ENCODE data around the gene MYL5.

MYL5 gene

DNA sequence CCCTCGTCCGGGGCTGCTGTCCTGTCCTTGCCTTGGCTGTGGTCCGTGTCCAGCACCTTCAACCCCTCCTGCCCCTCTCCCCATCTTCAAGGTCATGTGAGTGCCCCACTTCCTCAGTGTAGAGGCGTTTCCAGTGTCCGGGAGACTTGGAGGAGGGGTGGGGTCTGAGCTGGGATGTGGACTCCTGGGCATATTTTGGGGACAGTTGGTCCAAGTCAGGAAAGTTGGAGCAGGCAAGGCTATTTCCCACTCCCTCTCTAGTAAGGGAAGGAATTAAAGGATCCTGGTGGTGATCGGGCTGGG, 34.2 kb downstream of the MYL5 start:
- FAIRE-seq, result no peak

GRCh38 chr4:709348-709747, 35.0 kb downstream of the MYL5 start:
- FAIRE-seq, result no peak

DNA sequence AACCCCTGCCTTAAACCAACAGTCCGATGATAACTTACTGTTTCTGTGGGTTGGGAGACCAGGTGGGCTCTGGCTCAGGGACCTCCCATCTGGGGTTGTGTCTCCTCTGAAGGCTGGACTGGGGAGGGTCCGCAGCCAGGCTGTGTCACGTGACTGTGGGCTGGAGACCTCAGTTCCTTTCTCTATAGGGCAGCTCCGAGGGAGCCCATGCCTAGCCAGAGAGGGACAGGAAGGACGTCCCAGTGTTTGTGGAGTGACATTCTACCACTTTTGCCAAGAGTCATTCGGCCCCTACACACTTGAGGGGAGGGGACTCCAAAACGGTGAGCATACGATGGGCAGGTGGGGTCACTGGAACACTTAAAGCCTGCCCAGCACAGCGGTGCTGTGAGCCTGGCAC, 35.8 kb downstream of the MYL5 start:
- no peak for FAIRE-seq

DNA sequence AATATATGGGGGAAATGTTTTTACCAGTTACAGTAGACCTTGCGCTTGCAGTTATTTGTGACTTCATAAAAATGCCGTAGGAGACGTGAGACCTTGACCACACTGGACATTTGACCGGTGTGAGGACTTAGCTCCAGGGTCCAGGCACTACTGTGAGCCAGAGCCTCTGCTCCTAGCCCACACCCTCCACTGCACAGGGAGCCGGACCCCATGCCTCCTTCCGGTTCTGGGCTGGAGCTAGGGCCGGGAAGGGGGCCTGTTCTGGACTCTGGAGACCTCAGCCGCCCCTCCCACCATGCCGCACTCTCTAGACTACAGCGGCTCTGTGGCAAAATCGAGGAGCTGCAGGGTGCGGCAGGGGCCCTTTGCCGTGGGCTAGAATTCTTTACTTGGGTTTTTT, 36.6 kb downstream of the MYL5 start:
- FAIRE-seq, result no peak

DNA sequence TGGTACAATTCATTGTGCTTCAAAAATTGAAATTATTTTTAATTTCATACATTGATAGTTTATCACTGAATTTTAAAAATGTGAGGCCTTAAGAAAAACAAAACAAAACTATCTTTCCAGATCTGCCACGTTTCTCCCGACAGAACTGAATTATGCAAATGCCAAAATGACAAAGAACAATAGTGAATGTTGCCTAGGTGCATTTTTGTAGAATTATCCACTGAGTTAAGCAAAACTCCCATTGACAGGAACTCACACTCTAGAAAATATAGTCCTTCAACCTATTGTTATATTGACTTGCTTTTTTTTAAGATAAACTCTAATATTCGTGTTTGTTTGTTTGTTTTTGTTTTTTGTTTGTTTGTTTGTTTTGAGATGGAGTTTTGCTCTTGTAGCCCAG, 37.8 kb downstream of the MYL5 start:
- FAIRE-seq, result no peak

GRCh38 chr4:712916-713632, 38.7 kb downstream of the MYL5 start:
- FAIRE-seq, result no peak

GRCh38 chr4:714087-714486, 39.7 kb downstream of the MYL5 start:
- no peak for FAIRE-seq

DNA sequence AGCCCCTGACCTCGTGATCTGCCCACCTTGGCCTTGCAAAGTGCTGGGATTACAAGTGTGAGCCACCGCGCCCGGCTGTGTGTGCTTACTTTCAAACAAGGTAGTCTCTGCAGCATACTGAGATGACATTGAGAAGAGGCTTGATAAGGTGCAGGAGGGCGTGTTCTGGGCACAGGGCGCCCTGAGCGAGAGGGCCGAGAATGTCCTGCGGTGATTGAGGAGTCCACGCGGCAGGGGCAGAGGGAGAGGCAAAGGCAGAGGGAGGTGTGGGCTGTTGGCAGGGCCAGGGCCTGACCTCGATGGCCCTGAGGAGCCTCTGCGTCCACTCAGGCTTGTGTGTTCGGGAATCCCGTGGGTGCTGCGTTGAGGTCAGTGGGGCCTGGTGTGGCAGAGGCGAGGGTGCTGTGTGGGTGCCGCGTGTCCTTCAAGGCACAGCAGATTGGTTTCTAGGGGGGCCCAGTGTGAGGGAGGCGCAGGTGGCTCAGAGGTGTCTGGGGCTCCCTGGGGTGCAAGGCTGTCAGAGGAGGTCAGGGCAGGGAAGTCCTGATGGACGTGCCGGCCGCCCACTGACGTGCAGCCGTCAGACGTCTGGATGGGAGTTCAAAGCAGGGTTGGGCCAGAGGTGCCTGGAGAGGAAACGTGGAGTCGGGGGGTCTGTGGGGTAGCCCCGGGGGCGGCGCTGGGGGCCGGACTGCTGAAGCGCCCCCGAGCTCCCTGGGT, 43.4 kb downstream of the MYL5 start:
- no peak for FAIRE-seq

DNA sequence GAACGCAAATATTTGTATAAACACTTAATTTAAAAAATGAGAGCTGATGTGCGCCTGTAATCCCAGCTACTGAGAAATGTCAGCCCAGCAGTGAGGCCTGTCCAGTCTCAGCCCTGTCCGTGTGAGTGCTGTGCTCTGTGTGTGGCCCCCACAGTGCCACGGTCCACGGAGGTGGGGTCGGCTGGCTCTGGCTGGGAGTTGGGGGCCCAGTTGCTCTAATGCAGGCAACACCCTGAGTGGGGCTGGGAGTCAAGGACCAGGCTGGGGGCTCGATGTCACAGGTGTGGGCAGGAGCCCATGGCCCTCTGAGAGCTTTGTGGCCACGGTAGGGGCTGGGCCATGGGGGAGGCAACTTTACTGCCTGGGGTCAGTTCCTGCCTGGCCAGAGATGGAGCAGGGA, 44.1 kb downstream of the MYL5 start:
- no peak for FAIRE-seq

- no peak for FAIRE-seq
These were observed 45.9 kb downstream of the MYL5 start for GRCh38 chr4:720111-720860.

DNA sequence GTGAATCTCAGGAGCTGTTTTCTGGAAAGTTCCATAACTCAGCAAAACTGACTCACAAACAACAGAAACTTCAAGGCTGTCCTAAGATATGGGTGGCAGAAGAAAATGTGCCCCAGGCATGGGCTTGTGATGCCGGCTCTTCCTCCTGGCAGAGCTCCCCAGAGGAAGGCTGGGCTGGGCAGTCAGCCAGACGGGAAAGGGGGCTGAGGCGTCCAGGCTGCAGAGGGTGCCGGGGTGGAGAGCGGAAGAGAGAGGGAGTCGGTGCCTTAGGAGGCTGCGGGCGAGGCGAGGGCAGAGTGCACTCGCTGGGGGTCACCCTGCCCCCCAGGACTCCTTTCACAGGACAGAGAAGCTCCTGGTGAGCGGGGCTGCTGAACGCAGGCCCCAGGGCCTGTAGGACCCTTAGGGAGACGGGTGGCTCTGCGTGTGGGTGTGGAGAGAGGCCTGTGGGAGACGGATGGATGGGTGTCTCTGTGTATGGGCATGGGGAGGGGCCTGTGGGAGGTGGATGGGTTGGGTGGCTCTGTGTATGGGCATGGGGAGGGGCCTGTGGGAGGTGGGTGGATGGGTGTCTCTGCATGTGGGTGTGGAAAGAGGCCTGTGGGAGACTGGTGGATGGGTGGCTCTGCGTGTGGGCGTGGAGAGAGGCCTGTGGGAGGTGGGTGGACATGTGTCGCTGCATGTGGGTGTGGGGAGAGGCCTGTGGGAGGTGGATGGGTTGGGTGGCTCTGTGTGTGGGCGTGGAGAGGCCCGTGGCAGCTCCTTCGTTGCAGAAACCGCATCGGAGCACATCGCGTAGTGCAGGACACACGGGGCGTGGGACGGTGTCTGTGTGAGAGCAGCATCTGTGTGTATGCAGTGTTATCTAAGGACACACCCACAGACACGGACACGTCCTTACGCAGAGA, 47.2 kb downstream of the MYL5 start:
- FAIRE-seq, result no peak

- FAIRE-seq, result no peak
These were observed 47.9 kb downstream of the MYL5 start for GRCh38 chr4:722169-722725.

- FAIRE-seq, result no peak
These were observed 48.6 kb downstream of the MYL5 start for GRCh38 chr4:722851-723360.

GRCh38 chr4:723751-724530, 49.6 kb downstream of the MYL5 start:
- FAIRE-seq, result no peak

GRCh38 chr4:725391-726234, 51.3 kb downstream of the MYL5 start:
- no peak for FAIRE-seq

DNA sequence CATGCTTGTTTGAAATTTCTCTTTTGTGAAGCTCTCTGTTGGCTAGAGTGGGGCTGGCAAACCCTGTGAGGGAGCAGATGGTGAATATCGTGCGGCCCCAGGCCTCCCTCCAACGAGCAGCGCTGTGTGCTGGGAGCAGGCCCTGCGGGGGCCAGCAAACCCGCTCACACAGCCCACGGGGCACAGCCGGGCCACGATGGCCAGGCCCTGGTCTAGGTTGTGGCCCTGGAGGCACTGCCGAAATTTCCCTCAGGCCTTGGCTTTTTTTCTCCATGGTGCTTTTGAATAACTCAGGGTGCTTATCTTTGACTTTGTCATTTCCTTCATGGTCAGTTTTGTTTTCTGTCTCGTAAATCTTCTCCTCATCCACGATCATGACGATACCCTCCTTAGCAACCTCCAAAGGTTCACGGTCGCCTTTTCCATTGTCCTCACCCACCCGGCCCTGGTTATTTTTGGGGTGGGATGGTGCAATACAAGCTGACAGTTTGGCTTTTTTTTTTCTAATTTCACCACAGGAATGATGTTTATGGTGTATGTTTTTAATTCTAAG, 52.0 kb downstream of the MYL5 start:
- FAIRE-seq, result no peak

DNA sequence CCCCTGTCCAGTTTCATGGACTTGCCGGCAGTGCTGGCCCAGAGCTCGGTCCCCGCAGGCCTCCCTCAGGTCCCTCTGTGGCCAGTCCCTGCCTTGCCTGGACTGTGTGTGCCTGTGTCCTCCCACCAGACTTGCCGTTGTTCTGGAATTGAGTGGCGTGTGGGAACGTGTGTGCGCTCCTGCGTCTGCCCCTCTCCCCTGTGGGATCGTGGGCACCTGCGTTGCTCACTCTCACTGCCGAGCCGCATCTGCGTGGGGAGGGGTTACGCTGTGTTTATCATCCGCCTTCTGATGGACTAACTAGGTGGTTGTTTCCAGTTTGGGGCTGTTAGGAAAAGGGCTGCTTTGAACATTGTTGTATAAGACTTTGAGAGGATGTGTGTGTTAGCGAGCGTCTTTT, 52.5 kb downstream of the MYL5 start:
- no peak for FAIRE-seq

DNA sequence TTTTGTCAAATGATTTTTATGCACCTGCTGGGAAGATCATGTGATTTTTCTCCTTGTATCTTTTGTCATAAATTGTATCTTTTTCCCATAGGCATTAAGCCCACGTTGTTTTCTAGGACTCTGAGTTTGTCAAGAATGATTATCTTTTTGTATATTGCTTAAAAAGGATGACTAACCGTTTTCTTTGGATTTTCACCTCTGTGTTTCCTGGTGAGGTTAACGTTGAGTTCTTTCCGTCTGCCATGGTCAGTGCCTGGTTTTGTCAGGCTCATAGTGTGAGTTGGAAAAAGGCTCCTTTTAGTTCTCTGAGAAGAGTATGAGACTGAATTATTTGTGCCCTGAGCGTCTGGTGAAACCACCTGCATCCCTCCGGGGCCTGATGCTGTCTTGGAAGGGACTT, 53.2 kb downstream of the MYL5 start:
- FAIRE-seq, result no peak

GRCh38 chr4:729336-730315, 55.3 kb downstream of the MYL5 start:
- no peak for FAIRE-seq

Measured in islet of Langerhans (tissue), 1 donor.